Stimulated activated CD8-positive, alpha-beta memory T cell treated with anti-CD3 and anti-CD28 coated beads, Interleukin-4, amount 100 ng/mL, for 24 hours (primary cell): ENCODE measurements around the gene SUMO3.
A peak's percentile ranks its signal among the peaks of the same experiment; 100 is the strongest.

Experiments used
- DNase-seq: peaks from one replicate; pipeline ENCODE4 v3.0.0-alpha.2; 2020; ENCODE audit warnings: low read depth

The SUMO3 gene

DNA sequence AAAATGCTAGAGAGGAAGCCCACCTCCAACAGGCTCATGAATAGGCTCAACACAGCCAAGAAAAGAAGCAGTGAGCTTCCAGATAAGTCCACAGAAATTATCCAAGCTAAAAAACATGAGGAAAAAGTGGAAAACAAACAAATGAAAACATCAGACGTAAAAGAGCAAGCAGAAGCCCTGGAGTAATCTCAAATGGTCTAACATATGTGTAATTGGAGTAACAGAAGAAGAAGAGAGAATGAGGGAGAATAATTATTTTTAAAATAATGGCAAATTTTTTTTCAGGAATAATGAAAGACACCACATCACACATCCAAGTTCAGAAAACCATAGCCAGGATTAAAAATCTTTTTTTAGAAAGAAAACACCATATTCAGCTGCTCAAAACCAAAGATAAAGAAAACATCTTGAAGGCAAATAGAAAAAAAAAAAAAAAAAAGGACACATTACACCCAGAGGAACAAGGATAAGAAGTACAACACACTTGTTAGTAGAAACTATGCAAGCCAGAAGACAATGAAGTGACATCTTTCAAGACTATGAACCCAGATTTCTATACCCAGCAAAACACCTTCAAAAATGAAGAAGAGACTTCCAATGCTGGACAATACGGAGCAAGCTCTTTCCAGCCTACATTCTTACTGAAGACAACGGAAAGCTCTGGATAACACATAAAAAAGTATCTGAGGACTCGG lies 10.6 kb upstream of the SUMO3 start:
- no peak for DNase-seq

DNA sequence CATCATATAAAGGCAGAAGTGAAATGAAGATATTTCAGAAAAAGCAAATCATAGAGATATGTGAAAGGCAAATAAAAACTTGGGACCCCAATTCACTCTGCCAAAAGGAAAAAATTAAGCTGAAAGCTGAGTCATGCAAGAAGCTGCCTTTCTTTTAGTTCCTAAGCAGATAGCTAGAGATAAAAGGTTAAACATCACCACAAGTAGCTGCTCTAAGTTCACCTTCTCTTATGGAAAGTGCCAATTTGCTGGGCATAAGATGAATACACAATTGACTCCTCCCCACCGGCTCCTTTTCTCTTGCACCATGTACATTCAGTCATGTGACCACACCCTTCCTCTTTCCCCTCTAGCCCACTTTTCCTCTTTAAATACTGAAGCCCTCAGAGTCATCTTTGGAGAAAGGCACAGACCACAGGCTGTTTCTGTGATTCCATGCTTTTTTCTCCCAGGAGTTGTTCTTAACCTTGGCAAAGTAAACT lies 5.4 kb upstream of the SUMO3 start:
- no peak for DNase-seq

DNA sequence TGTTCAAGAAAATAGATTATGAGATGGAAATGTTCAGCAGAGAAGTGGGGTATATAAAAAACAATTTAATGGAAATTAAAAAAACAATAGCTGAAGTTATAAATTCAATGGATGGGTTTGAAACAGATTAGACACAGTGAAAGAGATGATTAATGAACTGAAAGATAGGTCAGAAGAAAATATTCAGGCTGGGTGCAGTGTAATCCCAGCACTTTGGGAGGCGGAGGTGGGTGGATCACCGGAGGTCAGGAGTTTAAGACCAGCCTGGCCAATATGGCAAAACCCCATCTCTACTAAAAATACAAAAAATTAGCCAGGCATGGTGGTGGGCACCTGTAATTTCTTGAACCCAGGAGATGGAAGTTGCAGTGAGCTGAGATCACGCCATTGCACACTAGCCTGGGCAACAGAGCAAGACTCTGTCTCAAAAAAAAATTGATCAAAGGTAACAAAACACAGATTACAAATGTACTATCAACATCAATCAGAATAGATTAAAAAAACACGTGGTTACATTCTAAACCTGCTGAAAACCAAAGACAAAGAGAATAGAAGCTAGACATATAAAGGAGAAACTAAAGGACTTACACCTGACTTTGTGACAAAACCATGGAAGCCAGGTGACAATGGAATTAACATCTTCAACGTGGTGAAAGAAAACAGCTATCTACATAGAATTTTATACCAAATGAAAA lies 4.8 kb upstream of the SUMO3 start:
- DNase-seq, result no peak

DNA sequence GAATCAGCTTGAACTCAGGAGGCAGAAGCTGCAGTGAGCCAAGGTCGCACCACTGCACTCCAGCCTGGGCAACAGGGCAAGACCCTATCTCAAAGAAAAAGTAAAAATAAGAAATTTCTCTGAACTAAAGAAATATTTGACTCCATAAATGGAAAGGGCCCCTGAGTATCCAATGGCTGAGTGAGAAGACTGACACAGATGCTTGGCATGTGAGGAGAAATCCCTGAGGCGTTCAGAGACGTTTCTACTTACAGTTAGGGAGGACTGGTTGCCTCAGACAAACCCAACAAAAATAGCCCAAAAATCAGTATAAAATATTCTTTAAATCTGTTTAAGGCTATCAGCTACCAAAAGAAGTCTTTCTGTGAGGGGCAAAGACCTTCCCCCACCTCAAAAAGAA lies 3.0 kb upstream of the SUMO3 start:
- DNase-seq, result no peak

DNA sequence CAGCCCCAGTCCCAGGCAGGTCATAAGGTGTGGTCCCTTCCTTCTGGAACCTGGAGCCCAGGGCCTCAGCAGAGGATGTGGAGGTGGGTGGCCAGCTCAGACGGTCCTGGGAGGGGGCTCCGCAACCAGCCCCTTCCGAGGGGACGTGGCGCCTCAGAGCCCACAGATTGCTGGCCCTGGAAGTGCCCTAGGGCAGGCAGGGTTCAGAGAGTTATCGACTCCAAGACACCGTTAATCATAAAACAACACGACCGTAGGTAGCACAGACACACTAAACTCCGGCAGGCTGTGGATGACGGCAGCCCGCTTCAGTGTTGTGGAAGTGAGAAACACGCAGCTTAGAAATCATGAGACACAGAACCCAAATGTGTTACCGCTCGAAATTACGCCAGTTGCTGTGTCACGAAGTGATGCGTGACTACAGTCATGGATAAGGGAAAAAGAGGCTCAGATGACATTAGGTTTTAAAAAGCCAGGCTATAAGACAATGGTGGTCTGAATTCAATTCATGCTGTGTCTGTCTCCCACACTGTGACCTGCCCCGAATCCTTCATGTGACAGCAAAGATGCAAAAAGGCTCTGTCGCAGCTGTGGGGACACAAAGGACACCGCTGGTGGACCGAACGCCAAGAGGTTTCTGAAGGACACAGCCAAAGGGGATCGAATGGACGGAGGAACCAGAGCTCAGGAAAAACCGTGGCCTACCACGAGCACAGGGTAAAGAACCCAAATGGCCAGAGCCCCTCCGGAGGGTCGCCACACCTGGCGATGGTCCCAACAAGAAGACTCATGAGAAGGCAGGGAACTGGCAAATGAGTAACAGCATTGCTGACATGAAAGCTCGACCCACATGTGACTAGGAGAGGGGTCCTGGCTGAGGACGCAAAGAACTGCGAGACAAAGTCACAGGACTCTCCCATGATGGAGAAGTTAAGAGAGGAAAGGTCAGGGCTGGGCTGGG lies 1.7 kb upstream of the SUMO3 start:
- DNase-seq, result no peak

DNA sequence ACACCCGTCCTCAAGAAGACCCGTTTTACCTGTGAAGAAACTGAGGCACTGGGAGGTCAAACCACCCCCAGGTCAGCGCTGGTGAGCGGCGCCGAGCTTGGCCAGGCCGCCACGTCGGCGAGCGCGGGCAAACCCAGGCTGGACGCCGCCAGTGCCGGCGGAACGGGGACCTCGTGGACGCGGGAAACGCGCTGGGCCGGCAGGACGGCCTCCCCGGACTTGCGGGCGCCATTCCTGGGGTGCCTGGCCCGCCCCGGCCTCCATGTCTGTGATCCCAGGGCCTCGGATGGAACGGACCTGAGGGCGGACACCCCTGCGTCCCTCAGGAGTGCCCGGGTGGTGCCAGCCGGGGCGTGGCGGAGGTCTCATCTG lies 764 bp upstream of the SUMO3 start:
- DNase-seq, result no peak

- DNase-seq, result peak; percentile 88
Observed at GRCh38 chr21:44817506-44817880, 369 bp downstream of the SUMO3 start.

GRCh38 chr21:44816761-44817505 lies 929 bp downstream of the SUMO3 start:
- no peak for DNase-seq

DNA sequence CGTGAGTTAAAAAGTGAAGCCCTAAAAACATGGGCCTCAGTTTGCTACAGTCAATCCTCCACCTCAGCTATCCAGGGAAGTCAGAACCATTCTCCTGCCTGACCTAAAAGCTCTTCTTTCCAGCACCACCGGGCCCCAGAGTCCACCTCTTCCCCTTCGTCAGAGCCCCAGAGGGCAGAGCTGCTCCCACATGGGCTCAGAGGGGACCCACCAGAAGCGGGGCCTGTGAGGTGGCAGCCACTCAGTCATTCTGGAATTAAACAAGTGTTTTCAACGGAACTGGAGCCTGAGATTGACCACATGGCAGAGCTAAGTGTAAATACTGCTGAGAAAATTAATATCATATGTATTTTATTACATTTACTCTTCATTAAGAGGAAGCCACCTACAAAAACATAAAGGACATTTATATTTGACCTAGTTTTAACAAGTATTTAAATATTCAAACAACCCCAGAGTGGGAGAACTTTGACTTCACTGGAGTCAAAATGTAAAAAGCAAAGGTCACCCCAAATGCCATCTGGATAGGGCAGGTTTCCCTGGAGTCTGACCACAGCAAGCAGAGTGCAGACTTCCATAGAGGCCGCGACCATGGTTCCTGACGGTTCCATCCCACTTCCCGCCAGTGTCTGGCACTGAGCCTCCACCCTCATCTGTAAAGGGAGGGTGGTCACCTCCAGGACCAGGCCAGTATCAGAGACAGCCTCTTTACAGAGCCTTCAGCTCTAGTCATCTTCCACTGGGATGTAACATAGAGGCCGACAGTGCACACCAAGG lies 1.8 kb downstream of the SUMO3 start:
- DNase-seq, result no peak

- DNase-seq, result no peak
Observed at GRCh38 chr21:44815225-44815624, 2.6 kb downstream of the SUMO3 start.

- DNase-seq, result no peak
Observed at GRCh38 chr21:44814498-44815023, 3.3 kb downstream of the SUMO3 start.

DNA sequence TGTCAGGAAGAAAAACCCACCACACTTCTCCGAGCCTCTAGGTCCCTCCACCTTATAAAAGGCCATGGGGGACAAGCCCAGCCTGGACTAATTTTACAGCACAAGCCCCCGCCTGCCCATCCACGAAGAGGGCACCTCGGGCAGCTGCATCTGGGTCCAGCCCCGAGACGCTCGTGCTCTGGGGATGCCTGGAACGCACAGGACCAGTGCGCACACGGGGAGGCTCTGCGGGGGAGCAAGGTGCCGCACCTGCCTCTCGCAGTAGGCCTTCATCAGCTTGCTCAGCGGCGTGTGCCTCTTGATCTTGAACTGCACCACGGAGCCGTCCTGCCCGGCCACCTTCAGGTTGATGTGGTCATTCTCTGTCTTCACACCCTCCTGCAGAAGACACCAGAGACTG lies 4.1 kb downstream of the SUMO3 start:
- DNase-seq, result no peak

DNA sequence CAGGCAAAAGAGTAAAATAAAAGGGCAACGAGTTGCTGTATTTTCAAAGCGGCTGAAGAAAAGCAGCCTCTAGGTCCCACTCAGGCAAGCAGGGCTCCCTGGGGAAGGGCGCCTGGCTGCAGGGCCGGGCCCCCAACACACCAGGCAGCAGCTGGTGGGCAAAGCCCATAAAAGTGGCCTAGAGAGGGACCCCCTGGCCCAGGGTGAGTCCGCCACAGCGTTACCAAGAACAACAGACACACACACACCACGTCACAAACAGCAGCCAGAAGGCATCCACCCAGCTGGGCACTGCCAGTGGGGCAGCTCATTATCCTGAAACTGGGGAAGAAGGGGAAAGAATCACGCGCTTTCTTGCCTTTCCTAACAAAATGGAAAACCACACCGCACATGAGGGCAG lies 4.7 kb downstream of the SUMO3 start:
- DNase-seq, result no peak

DNA sequence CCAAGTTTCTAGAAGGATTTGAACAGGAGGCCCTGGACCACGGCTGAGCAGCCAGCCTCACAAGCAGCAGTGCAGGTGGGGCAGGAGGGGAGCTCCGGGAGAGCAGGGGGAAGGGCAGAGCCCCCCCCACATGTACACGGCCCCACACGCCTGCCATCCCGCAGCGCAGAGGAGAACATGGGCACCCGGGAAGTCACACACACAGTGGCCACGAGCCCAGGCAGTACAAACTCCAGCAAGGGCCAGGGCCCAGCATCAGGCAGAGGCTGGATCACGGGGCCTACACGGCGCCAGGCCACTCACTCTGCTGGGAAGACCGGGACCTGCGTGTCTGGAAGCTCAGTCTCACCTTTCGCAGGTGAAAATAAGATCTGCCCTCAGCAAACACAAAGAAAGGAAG lies 5.2 kb downstream of the SUMO3 start:
- no peak for DNase-seq

DNA sequence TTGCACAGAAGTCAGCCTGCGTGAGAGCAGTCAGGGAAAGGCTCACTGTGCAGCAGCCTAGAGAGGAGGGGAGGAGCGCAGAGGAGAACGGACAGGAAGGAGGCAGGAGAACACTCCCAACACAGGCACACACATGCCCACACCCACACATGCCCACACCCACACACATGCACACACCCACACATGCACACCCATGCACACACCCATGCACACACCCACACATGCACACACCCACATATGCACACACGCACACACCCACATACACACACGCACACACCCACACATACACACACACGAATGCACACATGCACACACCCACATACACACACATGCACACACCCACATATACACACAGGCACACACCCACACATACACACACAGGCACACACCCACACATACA lies 7.1 kb downstream of the SUMO3 start:
- DNase-seq, result no peak

DNA sequence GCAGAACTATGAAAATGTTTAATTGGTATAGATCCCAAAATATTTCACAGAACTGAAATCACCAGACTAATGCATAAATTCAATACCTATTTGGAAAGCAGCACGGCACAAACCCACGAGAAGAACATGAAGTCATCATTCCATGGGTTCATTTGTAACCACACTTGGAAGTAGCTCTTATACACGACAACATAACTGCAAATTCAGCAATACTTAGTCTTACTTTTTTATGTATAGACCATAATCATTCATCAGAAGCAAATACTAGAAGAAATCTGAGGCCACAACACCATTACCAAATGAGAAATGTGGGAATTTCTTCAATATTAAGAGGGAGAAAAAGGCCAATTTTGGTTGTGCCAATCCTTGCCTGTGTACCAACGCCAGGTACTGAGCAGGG lies 12.0 kb downstream of the SUMO3 start:
- no peak for DNase-seq

GRCh38 chr21:44805226-44805625 lies 12.6 kb downstream of the SUMO3 start:
- DNase-seq, result no peak

DNA sequence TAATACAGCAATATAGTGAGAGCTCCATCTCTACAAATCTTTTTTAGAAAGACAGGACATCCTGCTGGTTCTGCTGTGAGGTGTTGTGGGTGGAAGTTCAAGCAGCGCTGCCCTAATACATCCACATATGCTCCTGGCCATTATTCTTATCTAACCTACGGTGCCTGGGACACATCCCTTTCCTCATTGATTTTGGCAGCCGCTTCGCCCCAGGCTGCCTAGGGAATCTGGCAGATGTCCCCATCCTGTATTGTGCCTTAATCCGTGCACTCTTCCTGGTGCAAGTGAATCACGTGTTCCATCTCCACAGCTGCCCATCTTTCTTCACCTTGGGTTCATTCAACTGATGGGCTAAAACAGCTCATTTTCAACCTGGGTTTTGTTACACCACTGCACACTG lies 13.1 kb downstream of the SUMO3 start:
- DNase-seq, result no peak

- DNase-seq, result no peak
Observed at GRCh38 chr21:44803651-44804050, 14.2 kb downstream of the SUMO3 start.

- DNase-seq, result no peak
Observed at GRCh38 chr21:44802396-44803153, 15.3 kb downstream of the SUMO3 start.
